WERI-Rb-1 (cell line): ENCODE measurements around the gene SNX14.

Source experiments
- DNase-seq: peaks from one replicate; pipeline ENCODE4 v3.0.0-alpha.2; 2020
- H3K27ac ChIP-seq: fragments of 250-450 bp; sonication (Bioruptor Pico); 2 replicates; pipeline ENCODE4 v1.5.1; 2020; ENCODE audit warnings: mild to moderate bottlenecking, moderate library complexity
- H3K27me3 ChIP-seq: fragments of 250-450 bp; sonication (Bioruptor Pico); 2 replicates; pipeline ENCODE4 v1.5.1; 2021; ENCODE audit warnings: mild to moderate bottlenecking, low read depth, moderate library complexity; ENCODE audit not compliant: insufficient read depth, severe bottlenecking
- H3K36me3 ChIP-seq: fragments of 250-450 bp; sonication (Bioruptor Pico); 2 replicates; pipeline ENCODE4 v1.5.1; 2020; ENCODE audit warnings: mild to moderate bottlenecking, moderate library complexity
- H3K4me3 ChIP-seq: 2 replicates; pipeline ENCODE4 v1.5.1; 2011; ENCODE audit warnings: low read depth, mild to moderate bottlenecking, control low read depth, low read length
- H3K9me3 ChIP-seq: fragments of 250-450 bp; sonication (Bioruptor Pico); 2 replicates; pipeline ENCODE4 v1.5.1; 2021; ENCODE audit warnings: mild to moderate bottlenecking, moderate library complexity; ENCODE audit not compliant: severe bottlenecking
- TF ChIP-seq, protein P1 (sequence below): IDR thresholded peaks from 2 replicates; pipeline ENCODE4 v1.5.1; 2011; ENCODE audit warnings: low read depth, mild to moderate bottlenecking, control low read depth, inconsistent platforms, low read length

The SNX14 gene

DNA sequence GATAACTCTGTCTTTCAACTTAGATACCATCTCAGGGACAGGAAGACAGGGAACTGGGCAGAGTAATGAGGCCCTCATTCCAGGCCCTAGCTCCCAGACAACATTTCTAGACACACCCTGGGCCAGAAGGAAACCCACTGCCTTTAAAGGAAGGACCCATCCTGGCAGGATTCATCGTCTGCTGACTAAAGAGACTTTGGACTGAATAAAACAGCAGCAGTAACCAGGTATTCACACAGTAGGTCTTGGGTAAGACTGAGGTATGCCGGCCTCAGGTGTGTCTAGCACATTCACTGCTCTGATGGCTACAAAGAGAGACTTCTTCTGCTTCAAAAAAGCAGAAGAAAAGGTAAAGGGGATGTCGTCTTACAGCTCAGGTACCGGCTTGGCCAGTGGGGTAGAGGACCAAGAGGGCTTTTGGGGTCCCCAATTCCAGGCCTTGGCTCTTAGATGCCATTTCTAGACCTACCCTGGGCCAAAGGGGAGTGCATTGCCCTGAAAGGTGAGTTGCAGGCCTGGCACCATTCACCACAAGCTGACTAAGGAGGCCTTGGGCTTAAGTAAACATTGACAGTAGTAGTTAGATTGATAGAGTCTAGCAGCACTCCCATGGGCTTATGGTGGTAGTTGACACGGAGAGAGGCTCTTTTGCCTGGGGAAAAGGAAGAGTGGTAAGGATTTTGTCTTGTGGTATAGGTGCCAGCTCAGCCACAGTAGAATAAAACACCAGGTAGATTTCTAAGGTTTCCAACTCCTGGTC, 13.4 kb downstream of the SNX14 start:
- no peaks in the 10 kb centered on the region for H3K27me3 ChIP-seq
- no peaks in the 10 kb centered on the region for H3K36me3 ChIP-seq
- no peak for DNase-seq
- H3K4me3 ChIP-seq, result no peak overlapping the region
- H3K27ac ChIP-seq, result no peak overlapping the region
- peaks cover 7% of the 10 kb centered on the region for H3K9me3 ChIP-seq
- TF ChIP-seq, protein P1, sequence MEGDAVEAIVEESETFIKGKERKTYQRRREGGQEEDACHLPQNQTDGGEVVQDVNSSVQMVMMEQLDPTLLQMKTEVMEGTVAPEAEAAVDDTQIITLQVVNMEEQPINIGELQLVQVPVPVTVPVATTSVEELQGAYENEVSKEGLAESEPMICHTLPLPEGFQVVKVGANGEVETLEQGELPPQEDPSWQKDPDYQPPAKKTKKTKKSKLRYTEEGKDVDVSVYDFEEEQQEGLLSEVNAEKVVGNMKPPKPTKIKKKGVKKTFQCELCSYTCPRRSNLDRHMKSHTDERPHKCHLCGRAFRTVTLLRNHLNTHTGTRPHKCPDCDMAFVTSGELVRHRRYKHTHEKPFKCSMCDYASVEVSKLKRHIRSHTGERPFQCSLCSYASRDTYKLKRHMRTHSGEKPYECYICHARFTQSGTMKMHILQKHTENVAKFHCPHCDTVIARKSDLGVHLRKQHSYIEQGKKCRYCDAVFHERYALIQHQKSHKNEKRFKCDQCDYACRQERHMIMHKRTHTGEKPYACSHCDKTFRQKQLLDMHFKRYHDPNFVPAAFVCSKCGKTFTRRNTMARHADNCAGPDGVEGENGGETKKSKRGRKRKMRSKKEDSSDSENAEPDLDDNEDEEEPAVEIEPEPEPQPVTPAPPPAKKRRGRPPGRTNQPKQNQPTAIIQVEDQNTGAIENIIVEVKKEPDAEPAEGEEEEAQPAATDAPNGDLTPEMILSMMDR, result no peak

DNA sequence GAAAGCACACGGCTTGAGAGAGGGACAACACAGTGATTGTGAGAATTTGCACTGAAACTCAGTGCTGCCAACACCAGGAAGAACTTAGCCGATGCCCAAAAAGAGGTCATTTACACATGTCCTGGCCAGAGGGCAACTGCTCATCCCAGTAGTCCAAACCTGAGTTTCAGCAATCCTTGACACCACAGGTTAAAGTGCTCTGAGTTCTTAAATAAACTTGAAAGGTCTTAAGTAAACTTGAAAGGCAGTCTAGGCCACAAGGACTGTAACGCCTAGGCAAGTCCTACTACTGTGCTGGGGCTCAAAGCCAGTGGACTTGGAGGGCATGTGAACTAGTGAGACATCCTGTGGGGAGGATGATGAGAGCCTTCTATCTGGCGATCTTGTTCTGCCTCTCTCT, 14.1 kb downstream of the SNX14 start:
- TF ChIP-seq, protein P1, result no peak
- Histone ChIP-seq H3K4me3 (no peak overlapping the region), H3K36me3 (no peaks in the 10 kb centered on the region), H3K9me3 (peaks cover 7% of the 10 kb centered on the region), H3K27me3 (no peaks in the 10 kb centered on the region), H3K27ac (no peak overlapping the region)
- no peak for DNase-seq

DNA sequence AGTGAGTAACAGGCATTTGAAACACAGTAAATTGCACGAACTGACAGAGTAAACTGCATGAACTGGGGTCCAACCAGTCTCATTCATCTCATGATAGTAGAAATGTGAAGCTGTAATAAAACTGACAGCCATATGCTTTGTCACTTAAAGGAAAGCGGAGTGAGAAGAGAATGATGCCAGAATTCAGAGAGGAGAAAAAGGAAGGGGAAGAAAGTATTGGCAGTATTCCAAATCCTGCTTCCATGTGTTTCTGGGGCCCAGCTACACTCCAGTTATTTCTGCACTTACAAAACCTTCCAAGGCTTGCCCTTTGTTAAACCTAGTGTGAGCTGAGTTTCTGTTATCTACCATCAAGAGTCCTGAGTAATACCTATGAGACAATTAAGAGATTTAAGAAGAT, 17.2 kb downstream of the SNX14 start:
- Histone ChIP-seq H3K9me3 (no peaks in the 10 kb centered on the region), H3K4me3 (no peak overlapping the region), H3K27me3 (no peaks in the 10 kb centered on the region), H3K36me3 (peaks cover 6% of the 10 kb centered on the region), H3K27ac (no peak overlapping the region)
- DNase-seq, result no peak
- TF ChIP-seq, protein P1, result no peak

DNA sequence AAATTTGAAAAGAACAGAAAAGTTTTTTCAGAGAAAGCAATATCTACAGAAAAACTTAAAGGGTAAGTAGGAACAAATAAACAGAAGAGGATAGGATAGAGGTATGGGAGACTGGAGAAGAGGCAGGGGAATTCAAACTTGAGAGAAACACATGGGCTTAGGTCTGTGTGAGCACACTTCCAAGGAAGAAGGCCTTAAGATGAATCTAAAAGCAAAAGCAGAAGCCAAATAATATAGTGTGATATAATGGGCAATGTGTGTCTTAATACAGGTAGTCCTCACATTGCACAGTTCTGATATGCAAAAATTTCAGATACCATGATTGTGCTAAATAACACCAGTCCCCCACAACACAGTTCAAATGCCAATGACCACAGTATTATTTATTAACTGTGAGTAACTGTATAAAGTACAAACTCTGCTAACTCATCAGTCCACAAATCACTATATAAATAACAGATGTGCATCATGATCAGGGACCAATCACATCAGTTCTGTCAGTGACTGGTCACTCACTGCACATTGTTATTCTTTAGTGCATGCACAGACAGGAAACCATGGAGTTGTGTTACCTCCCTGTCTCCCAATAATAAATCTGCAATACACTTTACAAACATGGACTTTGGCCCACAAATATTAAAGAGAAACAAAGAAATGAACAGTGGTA, 18.6 kb downstream of the SNX14 start:
- no peak overlapping the region for H3K27ac ChIP-seq
- TF ChIP-seq, protein P1, result no peak
- DNase-seq, result no peak
- H3K4me3 ChIP-seq, result no peak overlapping the region
- H3K9me3 ChIP-seq, result no peaks in the 10 kb centered on the region
- peaks cover 8% of the 10 kb centered on the region for H3K36me3 ChIP-seq
- H3K27me3 ChIP-seq, result no peaks in the 10 kb centered on the region

DNA sequence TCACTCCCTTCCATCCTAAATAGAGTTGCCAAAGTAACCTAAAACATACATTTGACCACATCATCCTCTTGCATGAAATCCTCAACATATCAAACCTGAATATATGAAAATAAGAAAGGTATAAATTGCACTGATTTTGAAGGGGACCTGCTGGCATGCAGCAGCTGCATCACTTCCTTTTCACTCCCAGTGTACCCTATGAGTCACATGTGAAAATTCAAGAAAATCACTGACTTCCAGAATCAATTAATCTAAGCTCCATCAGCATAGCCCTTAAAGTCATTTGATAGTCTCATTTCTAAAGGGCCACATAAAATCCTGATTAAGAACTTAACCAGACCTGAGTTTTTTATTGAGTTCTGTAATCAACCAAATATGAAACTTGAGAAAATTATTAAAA, 24.3 kb downstream of the SNX14 start:
- H3K4me3 ChIP-seq, result no peak overlapping the region
- peaks cover 9% of the 10 kb centered on the region for H3K36me3 ChIP-seq
- no peak overlapping the region for H3K27ac ChIP-seq
- no peak for DNase-seq
- H3K9me3 ChIP-seq, result no peaks in the 10 kb centered on the region
- TF ChIP-seq, protein P1, result no peak
- no peaks in the 10 kb centered on the region for H3K27me3 ChIP-seq

DNA sequence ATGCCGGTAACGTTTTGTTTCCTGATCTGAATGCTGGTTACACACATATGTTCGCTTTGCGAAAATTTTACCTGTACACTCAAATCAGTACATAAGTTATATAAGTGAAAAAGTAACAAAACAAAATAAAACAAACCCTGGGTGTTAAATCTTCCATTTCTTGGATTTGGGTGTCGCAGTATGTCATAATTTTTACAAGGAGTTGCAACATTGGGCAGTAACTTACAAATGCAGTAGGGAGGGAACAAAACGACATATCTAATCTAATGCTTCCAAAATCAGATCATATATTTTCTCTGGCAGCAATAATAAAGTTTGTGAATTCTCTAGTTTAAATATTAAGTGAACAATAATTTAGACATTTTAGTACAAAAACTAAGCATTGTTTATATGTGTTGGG, 25.2 kb downstream of the SNX14 start:
- Histone ChIP-seq H3K27ac (no peak overlapping the region), H3K4me3 (no peak overlapping the region), H3K36me3 (peaks cover 15% of the 10 kb centered on the region), H3K27me3 (no peaks in the 10 kb centered on the region), H3K9me3 (no peaks in the 10 kb centered on the region)
- DNase-seq, result no peak
- TF ChIP-seq, protein P1, result no peak
